HG03159 (cell line): ENCODE results near the gene HOXC12.

Source experiments
- ATAC-seq: cut with Tn5 transposase; IDR thresholded peaks from one replicate; pipeline ENCODE4 v1.9.1; 2021; ENCODE audit warnings: mild to moderate bottlenecking, moderate library complexity; ENCODE audit not compliant: unreplicated experiment

HOXC12 gene

DNA sequence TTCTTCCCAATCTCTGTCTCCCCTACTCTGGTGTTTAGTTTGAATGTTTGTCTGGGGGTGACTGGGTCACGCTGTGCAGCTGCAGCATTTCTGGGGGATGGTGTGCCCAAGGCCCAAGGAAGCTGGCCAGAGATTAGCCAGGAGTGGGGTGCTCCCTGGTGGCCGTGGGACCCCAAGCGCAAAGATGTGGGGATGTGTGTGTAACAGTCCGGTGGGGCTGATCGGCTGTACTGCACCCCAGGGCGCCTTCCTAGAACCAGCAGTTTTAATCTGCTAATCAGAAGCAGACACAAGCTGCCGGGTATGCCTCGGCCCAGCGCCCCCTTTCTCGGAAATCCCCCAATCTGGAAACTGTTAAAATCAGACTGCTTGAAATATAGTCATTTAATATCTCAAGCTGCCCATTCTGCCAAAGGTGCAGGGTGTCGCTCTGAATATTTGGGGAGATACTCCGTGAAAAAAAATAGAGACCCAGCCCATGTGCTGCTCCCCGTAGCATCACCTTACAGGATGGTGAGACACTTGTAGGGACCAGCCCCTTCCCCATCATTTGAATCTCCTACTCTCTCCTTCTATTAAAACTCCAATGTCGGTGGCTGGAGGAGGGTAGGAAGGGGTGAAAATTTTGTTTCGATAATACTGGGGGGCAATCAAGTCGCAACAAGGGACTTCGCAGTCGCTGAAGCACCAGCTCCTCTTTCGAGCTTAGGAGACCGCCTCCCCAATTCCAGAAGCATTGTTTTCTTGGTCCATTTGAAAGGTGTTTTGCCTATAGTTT, 49.5 kb downstream of the HOXC12 start:
- ATAC-seq, result no peak

DNA sequence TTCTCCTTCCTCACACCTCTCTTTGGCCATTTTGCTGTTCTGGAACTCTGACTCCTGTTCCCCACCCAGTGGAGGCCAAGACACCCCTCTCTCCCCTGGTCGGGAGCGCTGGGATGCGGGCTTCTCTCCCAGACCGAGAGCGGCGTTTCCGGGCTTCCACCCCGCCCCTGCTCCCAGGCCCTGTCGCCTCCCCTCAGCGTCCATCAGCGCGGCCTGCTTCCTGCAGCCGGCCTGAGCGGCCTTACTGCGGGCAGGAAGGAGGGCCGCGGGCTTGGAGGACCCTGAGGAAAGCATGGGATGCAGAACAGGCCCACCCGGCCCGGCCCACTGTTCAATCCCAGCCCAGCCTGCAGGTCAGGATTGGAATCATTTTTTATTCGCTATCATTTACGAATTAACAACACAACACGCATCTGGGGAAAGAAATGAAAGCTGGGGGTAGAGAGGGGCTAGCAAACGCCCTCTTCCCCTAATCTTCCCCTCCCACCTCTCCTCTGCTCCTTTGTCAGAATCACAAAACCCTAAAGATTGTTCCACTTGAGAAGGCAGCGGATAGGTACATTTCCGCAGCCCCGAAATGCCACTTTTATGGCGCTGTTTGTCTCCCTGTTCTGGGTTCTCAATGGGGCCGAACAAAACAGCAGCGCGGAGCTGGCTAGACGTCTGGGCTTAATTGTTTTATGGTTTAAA, 50.3 kb downstream of the HOXC12 start:
- ATAC-seq, result no peak

DNA sequence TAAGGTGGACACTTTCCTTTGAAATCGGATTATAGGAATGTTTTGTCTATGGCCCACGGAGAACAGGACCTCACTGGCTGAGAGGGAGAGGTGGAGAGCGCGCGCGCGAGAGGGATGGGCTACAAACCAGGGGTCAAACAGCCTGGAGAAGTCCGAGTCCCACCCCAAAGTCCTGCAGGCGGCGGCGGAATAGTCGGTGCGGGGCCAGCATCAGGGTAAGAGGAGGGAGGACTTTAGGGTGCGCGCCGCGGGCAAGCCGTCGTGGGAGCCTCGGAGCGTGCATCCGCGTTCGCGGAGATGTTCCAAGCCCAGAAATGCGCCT, 50.8 kb downstream of the HOXC12 start:
- no peak for ATAC-seq

DNA sequence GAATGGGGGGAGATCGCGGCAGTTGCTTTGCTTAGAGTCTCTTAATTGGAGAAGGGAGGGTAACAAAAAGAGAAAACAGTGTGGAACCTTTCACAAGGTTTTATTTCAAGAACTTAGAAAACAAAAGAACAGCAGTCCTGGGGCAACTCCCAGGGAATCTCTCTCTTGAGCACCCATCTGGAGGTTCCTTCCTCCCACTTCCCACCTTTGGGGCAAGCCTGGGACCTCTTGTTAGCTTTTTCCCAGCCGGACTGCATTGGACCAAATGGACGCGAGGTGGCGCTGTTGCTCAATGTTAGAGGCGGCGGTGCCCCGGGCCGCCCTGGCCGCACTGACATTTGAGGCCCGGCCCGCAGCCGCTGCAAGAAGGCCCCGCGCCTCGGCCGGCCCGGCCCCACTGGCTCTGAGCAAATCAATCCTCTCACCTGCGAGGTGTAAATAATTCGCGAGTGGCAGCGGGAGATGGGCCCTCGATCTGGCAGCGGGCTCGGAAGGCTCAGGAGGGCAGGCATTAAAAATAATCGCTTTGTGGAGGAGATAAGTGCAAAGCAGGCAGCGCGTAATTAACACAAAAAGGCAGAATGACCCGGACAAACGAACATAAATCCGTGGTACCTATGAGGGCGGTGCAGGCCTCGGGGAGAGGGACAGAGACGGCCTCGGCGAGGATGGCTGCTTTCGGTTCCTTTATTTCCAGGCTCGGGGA, 51.3 kb downstream of the HOXC12 start:
- peak; percentile 78 for ATAC-seq

DNA sequence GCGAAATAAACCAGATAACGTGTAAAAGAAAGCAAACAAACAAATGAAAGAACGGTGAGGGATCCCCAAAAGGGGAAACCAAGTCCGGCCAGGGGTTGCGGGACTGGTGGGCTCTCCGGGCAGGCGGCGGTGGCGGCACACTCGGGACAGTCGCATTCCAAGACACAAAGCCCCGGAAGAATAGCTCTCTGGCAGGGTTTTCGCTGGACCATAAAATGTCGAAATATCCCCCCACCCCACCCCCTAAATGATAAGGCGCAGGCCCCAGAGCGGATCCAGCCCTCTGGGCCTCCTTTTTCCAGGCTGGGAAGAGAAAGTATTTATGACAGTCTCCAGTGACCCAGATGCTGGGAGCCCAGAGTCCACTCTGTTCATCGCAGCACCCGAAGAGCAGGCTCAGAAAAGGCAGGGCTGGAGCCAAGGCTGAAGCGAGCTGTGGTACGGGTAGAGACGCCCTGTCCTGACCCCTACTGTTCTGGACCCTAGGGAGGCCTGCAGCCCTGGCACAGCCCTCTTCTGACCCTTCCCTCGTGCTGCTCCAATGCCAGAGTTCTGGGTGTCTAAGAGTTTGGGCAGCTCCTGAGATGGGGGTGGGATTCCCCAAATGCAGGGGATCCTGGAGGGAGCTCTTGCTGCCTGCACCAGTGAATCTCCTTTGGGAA, 52.0 kb downstream of the HOXC12 start:
- no peak for ATAC-seq

DNA sequence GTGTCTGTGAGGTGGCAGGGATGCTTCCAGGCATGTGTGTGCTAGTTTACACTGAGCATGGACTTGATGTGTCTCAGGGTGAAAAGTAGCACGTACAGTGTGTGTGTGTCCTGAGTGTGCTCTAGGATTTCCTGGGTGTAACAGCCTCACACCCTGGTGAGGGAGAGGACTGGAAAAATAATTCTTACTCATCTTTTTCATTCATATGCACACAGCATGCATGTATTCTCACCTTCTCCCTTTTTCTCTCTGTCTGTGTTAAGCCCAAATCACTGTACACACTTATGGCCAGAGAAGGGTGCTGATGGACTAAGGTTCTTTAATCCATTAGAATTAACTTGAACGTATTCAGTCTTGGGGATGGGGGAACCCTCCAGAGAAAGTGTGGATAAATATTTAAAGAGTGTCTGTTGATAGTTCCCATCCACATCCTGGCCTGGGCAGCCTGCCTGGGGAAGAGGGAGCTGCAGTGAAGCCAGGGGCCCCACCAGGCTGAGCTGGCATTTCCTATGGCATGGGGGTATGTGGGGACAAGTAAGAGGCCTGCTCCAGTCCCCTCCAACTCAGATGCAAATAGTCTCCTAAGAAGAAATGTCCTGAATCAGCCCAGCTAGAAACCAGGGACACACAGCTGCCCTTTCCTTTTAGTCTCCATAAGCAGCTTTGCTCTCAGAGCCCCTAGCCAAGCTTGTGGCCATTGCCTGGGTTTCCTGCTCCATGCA, 53.0 kb downstream of the HOXC12 start:
- ATAC-seq, result no peak

DNA sequence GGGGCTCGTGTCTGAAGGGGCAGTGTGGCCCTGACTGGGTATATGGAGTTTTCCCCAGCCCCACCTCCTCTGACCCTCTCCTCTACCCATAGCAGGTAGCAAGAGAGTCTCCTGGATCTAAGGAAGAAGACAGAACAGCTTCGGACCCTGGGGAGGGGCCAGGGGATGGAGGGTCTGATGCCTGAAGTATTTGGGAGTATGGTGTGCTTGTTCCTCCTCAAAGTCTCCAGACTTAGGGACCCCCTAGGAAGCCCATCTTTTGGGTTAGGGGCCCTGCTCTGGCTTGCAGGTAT, 53.5 kb downstream of the HOXC12 start:
- ATAC-seq, result no peak
